GM19099 (cell line): ENCODE results near the gene SLC22A3.

Experiments used
- POLR2A ChIP-seq: IDR thresholded peaks from 3 replicates; pipeline ENCODE4 v1.6.1; 2011; ENCODE audit warnings: low read depth; ENCODE audit not compliant: insufficient read length; ENCODE audit errors: extremely low read depth

SLC22A3 gene

GRCh38 chr6:160356074-160356744 is 8.0 kb downstream of the SLC22A3 start:
- no peak for TF ChIP-seq POLR2A

DNA sequence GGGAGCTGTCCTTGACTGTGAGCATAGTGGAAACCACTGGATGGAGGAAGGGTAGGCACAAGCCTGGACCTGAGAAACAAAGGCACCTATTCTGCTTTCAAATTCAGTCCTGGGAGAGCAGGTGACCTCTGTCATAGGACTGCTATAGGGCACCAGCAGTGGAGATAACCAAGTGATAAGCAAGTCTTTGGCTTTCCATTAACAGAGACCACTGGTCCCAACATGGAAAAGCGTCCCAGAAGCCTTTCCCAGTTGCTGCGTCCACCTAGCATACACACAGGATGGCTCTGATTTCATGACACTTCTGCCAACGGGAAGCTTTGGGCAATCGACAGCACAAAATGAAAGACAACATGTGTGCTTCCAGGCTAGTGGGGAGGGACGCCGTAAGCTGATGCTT is 8.9 kb downstream of the SLC22A3 start:
- no peak for TF ChIP-seq POLR2A

DNA sequence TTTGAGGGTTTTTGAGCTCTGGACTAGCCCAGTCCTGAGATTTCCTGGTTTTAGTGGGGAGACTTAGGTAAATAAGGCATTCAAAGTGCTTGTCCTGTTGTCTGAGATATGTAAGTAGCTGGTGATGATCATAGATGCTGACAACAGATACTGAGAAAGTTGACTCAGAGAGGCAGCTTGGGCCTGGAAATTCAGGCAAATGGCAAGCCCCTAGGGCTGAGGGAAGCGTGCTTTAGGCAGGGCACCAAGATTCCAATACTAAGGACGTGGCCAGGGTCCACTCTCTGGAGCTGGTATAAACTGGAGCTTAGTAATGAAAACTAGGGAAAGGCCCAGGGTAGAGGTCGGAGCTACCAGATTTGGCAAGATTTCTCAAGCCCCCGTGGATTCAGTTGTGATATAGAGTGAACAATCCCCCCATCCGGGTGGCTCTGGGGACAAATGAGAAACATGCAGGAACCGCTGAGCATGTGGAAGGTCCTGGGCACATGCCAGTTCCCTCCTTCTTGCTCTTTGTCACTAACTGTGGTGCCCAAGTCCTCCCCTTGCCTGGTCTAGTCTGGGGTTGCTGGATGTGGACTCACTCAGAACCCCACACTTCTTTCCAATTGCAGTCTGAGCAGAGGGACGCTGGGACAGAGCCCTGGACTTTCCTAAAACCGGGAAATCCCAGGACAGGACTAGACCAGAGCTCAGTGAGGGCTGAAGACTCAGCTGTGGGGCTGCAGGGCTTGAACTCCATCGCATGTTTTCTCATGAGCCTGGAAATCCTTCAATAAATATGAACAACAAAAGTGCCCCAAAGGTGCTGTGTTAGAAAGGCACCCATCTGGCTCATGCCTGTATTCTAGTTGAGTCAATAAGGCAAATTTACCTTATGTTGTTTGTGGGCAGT is 10.3 kb downstream of the SLC22A3 start:
- no peak for TF ChIP-seq POLR2A

DNA sequence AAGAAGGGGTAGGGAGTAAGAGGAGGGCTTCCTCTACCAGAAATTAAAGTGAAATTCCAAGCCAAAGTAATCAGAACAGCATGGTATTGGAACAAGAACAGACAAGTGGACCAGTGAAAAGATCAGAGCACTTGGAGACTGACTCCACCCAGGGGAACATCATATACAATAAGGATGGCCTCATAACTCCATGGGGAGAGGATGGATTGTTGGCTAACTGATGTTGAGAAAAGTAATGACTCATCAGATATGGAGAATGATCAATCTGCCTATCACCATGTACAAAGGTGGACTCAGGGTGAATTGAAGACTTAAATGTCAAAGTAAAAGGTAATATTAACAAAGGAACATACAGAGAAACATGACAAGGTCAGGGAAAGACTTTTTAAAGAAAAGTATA is 12.8 kb downstream of the SLC22A3 start:
- TF ChIP-seq POLR2A, result no peak

DNA sequence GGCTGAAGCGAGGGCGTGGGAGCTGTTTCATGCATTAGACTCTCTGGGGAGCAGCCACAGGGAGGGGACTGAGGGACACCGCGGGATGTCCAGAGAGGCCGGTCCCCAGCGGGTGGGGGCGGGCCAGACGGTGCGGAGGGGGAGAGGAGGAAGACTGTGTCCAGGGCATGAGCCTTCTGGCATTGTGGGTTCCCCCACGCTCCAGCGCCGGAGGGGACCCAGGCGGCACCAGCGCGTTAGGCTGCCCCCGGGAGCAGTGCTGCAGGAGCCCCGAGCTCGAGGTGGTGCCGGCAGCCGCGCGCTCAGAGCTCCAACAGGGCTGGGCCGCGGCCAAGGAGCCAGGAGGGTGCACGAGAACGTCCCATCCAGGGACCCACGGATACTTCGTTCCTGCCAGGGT is 14.4 kb downstream of the SLC22A3 start:
- no peak for TF ChIP-seq POLR2A

DNA sequence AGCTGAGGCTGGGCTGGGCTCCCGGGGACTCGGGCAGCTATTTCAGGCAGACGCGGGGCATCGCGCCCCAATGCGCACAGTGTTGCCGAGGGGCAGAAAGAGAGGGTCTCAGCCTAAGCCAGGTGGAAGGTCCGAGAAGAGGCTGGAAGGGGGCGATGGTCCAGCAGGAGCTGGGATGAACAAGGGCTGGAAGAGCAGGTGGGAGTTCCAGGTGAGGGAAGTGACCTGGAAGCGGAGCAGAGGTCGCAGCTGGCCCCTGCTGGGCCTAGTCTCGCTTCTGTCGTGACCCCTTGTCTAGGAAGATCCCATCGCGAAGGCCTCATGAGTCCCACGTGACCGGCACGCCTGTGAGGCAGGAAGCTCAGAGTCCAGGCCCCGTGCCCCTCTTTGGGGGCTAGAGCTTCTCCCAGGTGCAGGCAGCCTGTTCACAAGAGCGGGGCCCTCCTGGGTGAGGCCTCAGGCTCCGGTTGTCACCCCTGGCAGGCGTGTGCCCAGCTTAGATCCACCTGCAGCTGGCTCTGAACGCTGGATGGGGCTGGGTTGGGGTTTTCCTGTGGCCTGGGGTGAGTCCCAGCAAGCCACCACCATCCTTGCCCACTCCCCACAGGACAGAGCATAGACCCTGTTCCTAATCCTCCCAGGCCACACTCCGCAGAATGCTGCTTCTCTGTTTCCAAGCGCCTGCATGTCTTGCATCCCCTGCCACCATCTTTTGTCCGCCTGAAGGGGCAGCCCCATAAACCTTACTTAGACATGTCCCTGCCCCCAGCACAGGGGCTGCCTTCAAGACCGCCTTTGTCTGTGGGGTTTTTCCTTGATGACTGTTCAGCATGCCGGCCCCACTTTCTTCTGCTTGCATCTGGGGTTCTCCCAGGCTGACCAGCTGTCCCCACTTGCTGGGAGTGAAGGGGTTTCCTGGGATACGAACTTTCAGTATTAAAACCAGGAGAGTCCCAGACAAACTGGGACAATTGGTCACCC is 15.1 kb downstream of the SLC22A3 start:
- TF ChIP-seq POLR2A, result no peak

DNA sequence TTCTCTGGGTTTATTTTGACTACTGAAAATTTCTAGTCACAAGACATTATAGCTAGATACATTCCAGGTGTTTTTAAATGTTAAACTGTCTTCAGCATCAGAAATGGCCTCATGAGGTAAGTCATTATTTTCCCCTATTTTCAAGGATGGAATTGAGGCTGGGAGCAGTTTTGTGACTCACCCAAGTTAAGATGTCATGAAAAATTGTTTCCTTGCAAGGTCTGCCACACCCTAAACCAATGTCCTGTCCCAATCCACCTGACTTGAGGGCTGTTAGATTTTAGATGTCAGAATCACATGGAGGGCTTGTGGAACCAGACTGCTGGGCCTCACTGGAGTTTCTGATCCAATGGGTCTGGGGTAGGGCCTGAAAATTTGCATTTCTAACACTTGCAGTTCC is 16.9 kb downstream of the SLC22A3 start:
- TF ChIP-seq POLR2A, result no peak

DNA sequence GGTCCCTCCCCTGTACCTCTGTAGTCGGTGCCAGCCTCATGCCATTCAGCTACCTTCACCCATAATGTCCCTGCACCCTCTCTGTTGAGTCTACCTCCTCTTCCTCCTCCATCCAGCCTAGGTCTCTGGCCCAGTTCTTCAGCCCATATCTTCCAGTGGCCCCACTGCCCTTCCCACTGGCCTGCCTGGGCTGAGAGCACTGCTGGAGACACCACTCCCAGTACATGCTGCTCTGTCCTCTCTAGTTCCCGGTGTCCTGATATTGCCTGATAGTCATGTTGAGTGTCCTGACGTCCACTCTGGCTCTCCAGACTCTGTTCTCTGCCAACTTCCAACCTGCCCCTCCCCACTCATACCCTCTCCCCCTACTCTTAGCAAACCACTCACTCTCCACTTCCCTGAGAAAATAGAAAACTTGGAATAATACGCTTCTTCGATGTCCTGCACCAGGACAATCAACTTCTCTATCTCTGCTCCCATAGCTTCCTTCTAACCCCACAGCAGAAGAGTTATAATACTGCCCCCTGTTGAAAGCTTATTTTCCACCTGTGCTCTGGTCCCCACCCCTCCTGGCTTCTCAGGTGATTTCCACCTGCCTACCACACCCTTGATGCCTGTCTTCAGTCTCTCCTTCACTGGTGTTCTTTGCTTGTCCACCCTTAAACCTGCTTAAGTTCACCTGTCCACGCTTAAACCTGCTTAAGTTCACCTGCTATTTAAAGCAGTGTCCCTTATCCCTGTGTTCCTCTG is 19.8 kb downstream of the SLC22A3 start:
- TF ChIP-seq POLR2A, result no peak

DNA sequence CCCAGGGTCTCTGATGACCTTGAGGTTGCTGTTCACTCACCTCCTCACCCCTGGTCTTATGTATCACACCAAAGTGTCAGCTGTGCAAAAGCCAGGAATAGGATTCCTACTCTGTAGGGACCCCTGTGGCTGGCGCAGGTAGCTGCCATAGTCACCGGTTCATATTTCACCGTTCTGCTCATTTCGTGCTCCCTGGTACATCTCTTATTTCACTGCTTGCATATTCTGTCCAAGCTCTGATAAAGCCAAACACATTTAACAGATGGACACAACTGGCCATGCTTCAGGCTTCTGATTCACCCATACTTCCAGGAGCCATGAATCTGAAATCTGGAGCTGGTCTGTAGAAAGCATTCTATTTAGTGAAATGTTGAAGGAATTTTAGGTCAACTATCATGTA is 20.5 kb downstream of the SLC22A3 start:
- no peak for TF ChIP-seq POLR2A

DNA sequence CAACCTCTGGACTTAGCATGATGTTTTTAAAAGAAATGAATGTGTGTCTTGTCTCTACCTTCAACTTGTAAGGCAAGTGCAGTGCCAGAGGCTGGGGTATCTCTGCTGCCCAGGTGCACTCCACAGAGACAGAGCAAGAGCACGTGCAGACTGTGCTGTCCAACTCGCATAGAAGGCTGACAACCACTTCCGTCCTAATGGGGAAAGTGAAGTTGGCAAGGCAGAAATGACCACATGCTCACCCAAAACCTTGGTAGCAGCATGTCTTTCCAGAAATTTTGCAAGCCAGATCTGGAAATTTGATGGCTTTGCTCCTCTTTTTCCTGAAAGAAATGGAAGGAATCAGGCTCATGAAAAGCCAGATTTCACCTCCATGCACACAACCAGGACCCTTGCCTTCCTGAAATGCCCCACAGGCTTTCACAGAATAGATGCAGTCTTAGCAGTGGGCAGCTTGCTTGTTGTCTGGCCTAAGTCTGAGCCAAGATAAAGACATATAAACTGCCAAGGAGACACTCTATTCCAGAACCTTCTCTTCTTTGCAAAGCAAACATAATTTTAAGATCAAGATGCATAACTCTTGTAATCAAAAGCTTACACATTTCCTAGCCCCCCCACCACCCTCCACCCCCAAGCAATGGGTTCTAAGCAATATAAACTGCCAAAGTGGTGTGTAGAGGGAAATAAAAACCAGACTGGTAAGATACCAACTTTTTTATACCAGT is 26.8 kb downstream of the SLC22A3 start:
- no peak for TF ChIP-seq POLR2A

DNA sequence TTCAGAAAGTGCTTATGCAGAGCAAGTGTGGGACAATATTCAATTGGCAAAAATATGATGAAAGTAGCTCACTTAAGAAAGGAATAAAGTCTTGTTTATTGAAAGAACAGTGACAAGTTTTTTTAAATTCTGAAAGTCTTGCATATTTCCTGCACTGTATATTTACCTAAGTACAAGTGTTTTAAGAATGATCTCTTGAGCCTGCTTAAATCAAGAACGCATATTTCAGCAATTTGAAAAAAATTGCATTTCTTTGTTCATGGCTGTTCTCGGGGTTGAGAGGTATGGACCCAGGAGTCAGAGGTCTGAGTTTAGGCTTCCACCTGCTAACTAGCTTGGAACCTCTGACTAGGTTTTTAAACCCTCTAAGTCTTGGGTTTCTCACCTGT is 27.4 kb downstream of the SLC22A3 start:
- no peak for TF ChIP-seq POLR2A

- no peak for TF ChIP-seq POLR2A
Observed at GRCh38 chr6:160376445-160376844, 28.3 kb downstream of the SLC22A3 start.

DNA sequence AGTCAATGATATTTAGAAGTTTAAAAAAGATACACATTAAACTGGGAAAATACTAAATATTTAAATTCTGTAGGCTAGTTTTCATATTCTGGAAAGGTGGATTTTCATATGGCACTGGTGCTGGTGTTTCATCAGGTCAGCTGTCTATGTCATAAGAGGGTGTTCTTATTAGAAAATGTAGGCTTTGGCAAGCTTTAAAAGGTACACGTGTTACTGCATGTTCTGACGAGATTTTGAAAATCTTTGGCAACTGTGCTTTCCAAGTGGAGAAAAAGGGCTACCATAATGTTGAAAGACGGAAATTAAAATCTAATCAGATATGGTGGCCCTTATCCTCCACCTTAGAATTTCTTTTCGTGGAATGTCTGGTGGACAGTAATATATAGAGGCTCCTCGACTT is 30.0 kb downstream of the SLC22A3 start:
- no peak for TF ChIP-seq POLR2A

DNA sequence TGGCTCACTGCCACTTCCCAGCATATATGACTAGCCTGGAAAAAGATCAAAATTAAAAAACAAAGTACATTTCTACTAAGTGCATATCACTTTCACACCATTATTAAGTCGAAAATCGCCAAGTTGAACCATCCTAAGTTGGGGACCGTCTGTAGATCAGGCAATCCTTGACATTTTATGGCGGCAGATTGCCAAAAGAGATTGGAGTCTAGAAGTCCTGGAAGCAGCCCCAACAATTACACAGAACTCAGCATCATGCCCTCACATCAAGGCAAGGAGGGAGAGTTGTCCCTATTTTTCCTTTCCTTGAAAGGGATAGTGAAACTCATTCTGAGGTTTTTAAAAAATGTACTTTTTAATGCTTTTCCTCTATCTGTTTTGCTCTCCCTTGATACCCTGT is 30.7 kb downstream of the SLC22A3 start:
- no peak for TF ChIP-seq POLR2A
